ENCODE measurements around the gene TMEM61.

Gene TMEM61

DNA sequence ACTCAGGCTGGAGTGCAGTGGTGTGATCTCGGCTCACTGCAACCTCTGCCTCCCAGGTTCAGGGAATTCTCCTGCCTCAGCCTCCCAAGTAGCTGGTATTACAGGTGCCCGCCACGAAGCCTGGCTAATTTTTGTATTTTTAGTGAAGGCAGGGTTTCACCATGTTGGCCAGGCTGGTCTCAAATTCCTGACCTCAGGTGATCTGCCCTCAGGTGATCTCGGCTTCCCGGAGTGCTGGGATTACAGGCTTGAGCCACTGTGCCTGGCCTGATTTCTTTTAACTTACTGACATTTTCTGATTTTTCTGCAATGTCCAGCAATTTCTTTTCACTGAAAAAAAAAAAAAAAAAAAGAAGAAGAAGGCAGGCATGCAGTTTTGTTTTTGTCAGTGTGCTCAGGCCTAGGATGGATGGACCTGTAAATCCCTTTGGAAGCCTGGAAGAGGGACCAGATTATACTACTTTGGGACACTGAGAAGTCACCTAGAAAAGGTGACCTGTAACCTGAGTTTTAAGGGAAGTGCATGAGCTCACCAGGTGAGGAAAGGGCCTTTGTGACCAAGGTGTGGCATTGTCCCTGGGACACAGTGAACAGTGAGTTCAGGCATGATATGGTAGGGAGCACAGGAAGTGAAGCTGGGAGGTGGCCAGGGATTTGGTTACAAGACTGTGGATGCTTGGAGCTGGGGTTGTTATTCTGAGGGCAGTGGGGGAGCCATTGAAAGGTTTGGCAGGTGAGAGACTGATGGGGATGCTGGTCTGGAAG lies 2.7 kb upstream of the TMEM61 start:
- Histone ChIP-seq H3K4me3 (no peak overlapping the region), H3K27ac (no peak overlapping the region)
- TF ChIP-seq, protein P1, sequence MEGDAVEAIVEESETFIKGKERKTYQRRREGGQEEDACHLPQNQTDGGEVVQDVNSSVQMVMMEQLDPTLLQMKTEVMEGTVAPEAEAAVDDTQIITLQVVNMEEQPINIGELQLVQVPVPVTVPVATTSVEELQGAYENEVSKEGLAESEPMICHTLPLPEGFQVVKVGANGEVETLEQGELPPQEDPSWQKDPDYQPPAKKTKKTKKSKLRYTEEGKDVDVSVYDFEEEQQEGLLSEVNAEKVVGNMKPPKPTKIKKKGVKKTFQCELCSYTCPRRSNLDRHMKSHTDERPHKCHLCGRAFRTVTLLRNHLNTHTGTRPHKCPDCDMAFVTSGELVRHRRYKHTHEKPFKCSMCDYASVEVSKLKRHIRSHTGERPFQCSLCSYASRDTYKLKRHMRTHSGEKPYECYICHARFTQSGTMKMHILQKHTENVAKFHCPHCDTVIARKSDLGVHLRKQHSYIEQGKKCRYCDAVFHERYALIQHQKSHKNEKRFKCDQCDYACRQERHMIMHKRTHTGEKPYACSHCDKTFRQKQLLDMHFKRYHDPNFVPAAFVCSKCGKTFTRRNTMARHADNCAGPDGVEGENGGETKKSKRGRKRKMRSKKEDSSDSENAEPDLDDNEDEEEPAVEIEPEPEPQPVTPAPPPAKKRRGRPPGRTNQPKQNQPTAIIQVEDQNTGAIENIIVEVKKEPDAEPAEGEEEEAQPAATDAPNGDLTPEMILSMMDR (IDR thresholded peaks at IDR 0.05) = no peak
- peak; percentile 5 for DNase-seq (ENCODE audit: low spot score)

DNA sequence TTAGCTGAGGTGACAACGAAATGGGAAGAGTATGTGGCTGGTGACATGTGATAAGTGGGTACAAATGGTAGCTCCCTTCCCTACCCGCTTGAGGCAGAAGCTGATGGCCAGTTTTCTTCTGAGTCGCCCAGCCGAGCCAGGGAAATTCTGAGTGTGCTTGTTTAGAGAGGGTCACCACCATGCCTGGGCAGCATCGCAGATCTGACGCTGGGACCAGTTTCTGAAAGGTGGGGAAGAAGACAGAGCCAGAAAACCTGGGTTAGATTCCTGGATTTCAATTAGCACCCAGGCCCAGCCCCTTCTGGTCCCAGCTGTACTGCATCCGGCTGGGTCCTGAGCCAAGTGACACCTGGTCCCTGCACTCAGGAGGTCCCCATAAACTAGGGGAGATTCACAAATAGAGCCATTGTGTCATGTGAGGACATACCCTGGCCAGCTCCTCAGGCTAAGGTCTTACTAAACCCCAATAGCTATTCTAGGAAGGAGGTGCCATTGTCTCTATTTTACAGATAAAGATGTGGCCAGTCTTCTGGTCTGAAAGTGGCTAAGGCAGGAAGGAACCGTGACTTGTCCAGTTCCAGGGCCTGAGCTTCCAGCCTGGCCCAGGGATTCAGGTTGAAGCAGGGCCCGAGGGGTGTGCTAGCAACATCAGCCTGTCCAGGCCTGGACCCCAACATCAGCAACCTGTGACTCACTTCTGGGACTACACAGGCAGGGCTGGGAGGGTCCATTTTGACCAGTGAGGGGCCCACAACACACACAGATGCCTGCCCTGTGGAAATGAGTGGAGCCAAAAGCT lies 1.7 kb upstream of the TMEM61 start:
- no peak overlapping the region for H3K4me3 ChIP-seq
- TF ChIP-seq, protein P1 (IDR thresholded peaks at IDR 0.05) = no peak
- peak; percentile 68 for DNase-seq (ENCODE audit: low spot score)

DNA sequence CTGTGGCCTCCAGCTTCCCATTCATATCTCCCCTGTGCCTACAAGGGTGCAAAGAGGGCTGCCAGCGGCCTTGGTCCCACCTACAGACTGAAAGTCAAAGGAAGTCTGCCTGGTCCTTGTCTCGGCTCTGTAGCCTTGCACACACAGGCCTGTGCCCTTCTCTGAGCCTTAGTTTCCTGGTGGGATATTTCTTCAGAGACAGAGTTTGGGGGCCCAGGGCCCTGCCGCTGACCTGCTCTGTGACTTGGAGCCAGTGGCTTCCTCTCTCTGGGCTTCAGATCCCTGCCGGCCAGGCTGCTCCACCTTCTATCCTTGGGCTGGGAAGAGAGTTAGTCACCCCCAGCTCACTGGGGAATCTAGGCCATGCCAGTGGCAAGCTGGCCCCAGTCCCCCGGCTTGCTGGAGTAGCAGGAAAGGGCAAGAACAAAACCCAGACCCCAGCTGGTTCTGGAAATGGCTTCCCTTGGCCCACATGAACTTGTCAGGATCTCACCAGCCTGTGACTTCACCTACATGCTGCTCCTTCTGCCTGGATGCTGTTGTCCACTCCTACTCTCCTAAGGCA lies 1.0 kb upstream of the TMEM61 start:
- H3K4me3 ChIP-seq = no peak overlapping the region
- TF ChIP-seq, protein P1 (IDR thresholded peaks at IDR 0.05) = no peak
- peak; percentile 43 for DNase-seq (ENCODE audit: low spot score)
- H3K27ac ChIP-seq = no peak overlapping the region

More for the DNA sequence above, 1.7 kb upstream of the TMEM61 start:
- H3K27ac ChIP-seq = no peak overlapping the region

DNA sequence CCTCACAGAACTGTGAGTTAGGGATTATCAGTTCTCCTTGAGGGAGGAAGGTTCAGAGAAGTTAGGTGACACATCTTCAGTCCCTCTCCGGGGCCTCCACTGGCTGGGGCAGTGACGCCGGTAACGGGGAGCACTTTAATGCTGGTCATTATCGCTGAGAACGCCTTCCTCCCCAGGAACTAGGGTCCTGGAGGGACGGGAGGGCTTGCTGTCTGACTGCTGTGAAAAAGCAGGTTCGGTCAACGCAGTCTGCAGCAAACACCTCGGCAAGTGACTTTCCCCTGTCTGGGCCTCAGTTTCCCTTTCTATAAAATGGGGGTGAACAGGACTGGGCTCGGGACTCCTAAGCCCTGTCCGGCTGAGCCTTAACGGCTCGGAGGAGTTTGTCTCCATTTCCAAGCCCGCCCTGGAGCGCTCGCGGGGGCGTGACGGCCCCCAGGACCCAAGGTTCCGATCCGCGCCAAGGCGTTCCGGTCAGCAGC lies 341 bp upstream of the TMEM61 start:
- DNase-seq (ENCODE audit: low spot score) = peak; percentile 54
- Histone ChIP-seq H3K27ac (no peak overlapping the region), H3K4me3 (peak overlapping the region; percentile 72)
- TF ChIP-seq, protein P1 (IDR thresholded peaks at IDR 0.05) = no peak

DNA sequence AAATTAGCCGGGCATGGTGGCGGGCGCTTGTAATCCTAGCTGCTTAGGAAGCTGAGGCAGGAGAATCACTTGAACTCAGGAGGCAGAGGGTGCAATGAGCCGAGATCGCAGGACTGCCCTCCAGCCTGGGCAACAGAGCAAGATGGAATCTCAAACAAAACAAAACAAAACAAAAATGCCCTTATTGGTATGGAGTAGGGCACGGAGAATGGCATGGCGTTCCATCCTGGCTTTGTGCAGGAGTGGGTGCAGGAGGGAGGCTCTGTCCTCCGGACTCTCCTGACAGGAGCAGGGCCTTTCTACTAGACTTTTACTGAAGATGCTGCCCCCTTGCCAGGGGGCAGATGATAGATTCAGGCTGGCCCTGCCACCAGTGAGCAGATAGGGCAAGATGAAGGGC lies 1.0 kb downstream of the TMEM61 start:
- peak; percentile 62 for DNase-seq (ENCODE audit: low spot score)
- Histone ChIP-seq H3K27ac (no peak overlapping the region), H3K4me3 (no peak overlapping the region)

DNA sequence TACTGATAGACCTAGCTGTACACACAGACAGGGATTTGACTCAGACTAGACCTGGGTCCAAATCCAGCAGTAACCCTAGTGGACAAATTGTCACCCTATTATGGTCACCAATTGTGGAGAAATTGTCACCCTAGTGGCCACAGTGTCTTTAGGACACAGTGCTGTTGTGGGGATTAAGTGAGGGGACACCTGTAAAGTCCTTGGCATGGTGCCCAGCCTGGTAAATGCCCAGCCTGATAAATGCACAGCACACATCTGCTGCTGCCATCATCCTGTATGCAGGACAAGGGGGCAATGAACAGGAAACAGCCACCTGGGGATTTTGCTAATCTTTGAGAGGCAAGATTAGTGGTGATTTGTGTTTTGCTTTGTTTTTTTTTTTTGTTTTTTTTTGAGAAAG lies 2.3 kb downstream of the TMEM61 start:
- no peak overlapping the region for H3K27ac ChIP-seq
- DNase-seq (ENCODE audit: low spot score) = peak; percentile 19
- TF ChIP-seq, protein P1 (IDR thresholded peaks at IDR 0.05) = no peak
- no peak overlapping the region for H3K4me3 ChIP-seq

More for the DNA sequence above, 1.0 kb downstream of the TMEM61 start:
- TF ChIP-seq, protein P1 (IDR thresholded peaks at IDR 0.05) = no peak

Measured in coronary artery (tissue), 2 donors.